HG03571 (cell line): ENCODE results near the gene NAA40.

Experiments
- ATAC-seq: cut with Tn5 transposase; IDR thresholded peaks from one replicate; pipeline ENCODE4 v1.9.1; 2021; ENCODE audit not compliant: unreplicated experiment

The NAA40 gene

DNA sequence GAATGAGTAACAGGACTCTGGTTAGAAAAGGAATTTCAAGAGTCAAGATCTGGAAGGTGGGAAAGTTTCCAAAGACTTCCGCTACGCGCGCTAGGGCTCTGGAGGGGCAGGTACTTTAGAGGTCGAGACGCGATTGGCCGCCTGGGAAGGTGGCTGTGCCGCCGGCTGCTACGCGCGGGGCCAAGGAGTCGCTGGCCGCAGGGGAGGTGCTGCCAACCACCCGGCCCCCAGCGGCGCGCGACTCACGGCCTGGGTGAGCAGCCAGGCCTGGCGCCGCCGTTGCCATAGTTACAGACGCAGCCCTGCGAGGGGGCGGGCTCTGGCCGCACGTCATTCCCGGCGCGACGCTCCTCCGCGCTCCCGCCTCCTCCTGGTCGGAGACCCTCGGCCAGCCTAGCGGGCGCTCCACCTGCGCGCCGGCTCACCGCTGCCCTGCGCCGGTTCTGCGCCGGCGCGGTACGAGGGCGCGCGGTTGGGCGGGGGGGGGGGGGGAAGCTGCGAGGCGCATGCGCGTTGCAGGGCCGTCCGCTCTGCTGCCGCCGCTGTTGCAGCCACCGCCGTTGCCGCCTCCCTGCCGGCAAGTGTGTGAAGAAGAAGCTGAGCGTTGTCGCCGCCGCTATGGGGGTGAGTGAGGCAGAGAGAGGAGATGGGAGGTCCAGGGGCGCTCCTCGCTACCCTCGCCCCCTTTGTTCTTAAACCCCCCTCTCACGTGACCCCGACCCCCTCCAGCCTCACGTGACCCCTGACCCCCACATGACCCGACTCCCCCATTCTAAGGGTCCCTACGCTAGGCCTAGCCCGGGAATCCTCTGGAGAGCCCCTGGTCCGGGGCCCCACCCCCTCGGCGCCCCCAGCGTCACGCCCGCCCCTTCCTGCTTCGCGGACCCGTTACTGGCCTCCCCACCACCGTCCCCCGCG lies at the start of gene NAA40:
Gene NAA40, plus strand, starts transcription at position 524 of the 918 bp plus-strand sequence. Its CDS starts 95 bp downstream, at position 619.
- ATAC-seq: peak; percentile 82

DNA sequence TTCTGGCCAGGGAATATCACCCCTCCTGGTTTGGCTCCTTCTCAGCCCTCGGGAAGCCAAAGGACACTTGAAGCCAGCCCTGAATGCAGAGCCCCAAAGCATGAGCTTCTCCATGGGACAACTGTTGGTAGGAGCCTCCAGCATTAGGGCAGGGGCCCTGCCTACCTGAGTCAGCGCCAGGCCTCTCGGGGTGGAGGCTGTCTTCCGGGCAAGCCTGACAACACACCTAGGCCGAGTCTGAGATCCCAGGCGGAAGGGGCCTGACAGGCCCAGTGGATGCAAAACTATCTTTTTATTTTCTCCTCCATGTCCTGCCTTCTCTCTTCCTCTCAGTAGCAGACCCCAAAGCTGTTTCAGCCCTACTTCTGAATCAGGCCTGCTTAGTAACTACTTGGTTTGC lies 49.5 kb upstream of the NAA40 start:
- ATAC-seq: no peak

DNA sequence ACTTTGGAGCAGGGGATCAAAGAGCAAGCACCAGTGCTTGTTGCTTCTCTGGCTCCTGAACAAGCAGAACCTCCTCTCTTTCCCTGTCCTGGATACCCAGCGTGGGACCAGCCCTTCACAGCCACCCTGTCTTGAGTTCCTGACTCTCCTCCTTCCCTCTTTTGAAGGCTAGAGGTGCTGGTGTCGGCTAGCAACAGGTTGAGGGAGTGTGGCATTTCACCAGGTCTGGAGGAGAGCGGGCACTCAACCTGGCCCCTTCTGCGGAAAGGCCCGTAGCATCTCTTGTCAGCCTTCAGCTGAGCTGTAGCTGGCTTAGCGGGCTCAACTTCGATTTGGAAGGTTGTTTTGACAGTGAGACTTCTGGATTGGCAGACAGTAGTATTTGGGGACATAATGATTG lies 48.4 kb upstream of the NAA40 start:
- no peak for ATAC-seq

DNA sequence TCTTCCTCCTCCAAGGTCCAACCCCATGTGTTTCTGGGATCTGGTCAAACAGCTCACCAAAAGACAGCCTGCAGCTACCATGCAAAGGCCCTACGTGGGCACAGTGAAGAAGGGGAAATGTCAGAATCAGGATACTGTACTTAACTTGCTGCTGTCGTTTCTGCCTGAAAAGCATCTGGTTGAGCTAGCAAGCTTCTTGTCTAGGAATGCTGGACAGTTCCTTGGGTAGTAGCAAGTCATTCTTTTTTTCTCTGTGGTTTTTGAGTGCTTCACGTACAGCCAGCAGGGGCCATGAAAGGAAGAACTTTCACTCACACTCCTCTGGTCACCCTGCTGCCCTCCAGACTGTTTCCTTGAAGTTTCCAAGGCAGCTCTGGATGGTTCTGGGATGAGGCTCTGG lies 46.6 kb upstream of the NAA40 start:
- no peak for ATAC-seq

DNA sequence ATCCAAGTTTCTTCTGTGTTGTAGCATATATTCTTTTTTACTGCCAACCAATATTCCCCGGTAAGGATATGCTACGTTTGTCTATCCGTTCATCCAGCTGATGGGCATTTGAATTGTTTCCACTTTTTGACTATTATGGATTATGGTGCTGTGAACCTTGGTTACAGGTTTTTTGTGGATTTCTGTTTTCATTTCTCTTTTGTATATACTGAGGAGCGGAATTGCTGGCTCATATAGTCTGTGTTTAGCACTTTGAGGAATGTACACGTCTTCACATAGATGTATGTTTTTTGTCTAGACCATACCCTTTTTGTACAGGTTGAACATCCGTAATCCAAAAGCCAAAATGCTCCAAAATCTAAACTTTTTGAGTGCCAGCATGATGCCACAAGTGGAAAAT lies 45.4 kb upstream of the NAA40 start:
- no peak for ATAC-seq

DNA sequence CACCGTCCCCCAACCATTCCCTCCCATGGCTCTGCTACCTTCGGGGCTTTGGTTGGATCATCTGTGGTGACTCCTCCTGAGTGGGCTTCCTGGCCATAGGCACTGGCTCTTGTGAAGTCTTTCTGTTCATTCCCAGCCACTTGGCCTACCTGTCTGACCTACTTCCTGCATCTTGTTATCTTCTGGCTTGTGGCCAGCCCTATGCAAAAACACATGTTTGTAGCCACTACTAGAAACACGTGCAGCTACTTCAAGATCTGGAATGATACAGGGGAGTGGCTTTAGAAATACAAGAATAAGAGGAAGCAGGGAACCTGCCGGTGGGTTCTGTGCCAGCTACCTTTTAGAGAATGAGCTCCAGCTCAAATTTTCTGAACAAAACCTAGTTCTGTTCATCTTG lies 42.7 kb upstream of the NAA40 start:
- ATAC-seq: no peak

DNA sequence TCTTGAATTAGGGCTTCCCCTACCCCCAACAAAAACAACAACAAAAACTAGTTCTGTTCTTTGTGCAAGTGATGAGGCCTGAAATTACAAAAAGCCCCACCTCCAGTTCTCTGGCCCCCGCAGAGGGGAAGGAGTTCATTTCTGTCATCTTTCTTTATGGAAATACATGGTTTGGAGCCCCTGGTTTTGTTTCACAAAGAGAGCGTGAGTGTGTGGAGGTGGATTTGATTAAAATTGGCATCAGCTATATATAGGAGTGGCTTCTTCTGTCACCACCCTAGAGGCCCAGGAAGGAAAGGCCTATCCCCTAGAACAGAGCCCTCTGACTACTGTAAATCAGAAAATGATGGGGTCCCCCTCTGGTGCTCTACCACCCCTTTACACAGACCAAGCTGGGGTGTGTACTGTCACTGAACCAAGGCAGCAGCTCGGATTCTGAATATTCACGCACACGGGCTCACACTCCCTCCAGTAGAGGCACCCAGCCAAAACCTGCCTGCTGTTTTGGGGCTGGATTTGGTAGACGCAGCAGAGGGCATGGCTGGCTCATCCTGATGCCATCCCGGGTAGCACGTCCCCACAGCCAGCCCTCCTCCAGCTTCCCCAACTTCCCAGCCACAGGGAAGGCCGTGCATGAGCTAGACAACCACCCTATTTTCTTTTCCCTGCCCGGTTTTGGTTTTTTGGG lies 41.2 kb upstream of the NAA40 start:
- ATAC-seq: no peak

DNA sequence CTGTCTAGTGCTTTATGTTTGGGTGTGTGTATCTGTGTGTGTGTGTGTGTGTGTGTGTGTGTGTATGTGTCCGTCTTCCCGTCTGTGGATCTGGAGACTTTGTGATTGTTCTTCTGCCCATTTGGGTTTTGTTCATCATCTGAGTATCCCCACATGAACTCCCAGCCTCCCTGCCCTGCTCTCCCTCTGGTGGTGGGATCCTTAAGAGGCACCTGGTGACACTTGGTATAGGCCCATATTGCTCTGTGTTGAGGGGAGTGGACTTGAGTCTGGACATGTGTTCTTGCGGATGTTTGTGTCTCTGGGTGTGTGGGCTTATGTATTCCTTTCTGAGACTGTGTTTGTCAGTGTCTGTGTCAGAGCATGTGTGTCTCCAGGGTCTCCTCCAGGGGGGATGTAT lies 37.1 kb upstream of the NAA40 start:
- ATAC-seq: no peak

DNA sequence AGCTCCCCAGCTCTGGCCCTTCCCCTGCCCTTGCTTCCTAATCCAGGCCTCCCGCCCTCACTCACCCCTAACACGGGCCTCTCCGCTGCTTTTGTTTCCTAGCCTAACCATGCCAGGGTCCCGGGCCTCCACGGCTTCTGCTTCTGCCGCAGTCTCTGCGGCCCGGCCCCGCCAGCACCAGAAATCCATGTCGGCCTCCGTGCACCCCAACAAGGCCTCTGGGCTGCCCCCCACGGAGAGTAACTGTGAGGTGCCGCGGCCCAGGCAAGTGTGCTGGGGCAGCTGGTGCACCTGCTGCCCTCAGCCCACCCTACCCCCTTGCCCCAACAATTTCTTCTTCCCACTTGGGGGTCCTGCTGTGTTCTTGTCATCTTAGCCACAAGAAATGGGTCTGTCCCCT lies 34.9 kb upstream of the NAA40 start:
- no peak for ATAC-seq

DNA sequence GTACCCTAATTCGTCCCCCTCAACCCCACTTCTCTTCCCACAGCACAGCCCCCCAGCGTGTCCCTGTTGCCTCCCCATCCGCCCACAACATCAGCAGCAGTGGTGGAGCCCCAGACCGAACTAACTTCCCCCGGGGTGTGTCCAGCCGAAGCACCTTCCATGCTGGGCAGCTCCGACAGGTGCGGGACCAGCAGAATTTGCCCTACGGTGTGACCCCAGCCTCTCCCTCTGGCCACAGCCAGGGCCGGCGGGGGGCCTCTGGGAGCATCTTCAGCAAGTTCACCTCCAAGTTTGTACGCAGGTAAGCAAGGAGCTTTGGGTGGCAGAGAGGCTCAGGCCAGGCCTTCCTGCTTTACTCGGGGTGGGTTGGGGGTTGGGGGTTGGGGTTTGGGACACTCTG lies 34.1 kb upstream of the NAA40 start:
- no peak for ATAC-seq

DNA sequence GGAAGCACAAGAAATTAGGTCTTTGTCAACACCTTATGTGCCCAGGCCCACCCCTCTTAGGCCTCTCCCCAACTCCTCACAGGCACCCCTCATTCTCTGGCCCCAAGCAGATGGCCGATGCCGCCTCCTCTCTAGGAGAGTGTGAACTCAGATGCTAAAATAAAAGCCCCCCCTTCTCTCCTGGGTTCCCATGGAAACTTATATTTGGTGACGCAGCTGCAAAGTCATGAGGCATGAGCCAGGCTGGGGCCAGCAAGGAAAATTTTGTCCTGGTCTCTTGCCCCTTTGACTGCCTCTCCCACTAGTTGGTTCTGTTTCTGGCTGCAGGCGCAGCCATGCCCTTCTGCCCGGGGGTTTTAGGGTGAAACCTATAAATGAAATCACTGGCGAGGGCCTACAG lies 33.6 kb upstream of the NAA40 start:
- no peak for ATAC-seq

DNA sequence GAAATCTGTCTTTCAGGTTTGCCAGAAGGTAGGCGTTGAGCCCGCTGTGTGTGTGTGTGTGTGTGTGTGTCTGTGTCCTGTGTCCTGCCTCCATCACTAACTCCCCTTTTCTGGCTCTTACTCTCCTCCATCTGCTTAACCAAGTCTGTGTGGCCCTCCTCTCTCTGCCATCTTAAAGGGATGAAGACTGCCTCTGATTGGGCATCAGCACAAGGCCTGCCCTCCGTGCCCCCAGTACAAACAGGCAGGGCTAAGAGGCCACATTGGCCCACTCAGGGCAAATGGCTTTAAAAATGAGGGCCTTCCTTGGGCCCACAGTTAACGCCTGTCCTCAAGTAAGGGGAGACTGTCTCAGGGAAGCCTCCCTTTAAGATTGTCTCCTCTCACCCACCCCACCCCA lies 32.7 kb upstream of the NAA40 start:
- no peak for ATAC-seq

DNA sequence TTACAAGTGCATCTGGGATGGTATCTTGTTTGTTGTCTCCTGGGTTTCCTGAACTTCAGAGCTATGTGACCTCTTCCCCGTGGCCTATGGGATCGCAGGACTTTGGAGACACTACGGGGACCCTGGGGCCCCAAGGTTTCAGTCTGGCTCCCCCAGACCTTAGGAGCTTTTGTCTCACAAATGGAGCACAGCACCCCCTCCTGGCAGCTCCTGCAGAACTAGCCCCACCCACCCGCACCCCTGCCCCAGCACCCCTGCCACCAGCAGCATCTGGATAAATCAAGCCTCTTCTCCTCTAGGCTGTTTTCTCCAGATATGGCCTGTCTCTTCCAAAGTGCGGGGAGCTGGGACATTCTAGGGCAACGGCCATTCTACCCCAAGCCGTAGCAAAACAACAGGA lies 32.2 kb upstream of the NAA40 start:
- no peak for ATAC-seq

DNA sequence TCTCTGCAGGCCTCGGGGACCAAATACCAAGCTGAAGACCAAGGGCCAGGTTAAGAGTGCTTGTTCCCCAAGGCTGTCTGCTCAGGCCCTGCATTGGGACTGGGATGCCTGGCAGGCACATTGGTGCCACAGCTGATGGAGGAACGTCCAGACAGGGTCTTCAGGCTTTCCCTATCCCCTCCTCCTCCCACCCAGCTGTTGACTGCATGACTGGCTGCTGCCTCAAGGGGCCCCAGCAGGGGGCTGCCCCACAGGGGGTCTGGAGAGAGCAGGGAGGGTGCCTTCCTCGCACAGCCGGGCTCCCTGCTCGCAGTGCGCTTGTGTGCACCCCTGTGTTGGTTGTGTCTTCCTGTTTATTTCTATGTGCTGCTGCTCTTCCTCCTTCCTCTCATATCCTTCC lies 31.7 kb upstream of the NAA40 start:
- no peak for ATAC-seq

DNA sequence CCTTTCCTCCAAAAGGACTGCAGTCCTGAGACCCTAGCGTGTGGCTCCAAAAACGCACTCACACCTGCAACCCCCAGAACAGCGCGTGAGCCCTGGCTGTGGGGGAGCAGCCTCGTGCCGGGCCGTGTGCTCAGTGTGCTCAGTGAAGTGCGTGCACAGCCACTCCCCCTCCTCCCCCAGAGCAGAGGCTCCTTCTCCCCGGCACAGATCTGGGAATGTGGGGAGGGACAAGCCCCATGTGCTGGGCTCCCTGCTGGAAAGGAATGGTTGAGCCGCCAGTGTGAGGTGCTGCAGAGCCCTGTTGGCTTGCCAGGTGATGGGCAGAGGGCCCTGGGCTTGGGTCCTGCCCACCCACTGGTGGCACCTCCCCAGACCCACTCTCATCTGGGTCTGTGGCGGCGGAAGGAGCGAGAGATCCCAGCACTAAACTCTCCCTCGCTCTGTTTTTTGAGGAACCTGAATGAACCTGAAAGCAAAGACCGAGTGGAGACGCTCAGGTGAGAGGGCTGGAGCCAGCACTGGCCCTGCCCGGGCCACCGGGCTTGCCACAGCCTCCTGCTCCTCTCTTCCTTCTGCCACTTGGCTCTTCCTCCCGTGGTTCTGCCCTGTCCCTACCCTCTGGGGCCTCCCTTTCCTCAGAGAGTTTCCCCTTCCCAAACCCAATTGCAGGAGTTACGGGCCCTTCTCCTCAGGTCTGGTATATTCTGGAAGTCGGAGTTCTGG lies 30.8 kb upstream of the NAA40 start:
- no peak for ATAC-seq

DNA sequence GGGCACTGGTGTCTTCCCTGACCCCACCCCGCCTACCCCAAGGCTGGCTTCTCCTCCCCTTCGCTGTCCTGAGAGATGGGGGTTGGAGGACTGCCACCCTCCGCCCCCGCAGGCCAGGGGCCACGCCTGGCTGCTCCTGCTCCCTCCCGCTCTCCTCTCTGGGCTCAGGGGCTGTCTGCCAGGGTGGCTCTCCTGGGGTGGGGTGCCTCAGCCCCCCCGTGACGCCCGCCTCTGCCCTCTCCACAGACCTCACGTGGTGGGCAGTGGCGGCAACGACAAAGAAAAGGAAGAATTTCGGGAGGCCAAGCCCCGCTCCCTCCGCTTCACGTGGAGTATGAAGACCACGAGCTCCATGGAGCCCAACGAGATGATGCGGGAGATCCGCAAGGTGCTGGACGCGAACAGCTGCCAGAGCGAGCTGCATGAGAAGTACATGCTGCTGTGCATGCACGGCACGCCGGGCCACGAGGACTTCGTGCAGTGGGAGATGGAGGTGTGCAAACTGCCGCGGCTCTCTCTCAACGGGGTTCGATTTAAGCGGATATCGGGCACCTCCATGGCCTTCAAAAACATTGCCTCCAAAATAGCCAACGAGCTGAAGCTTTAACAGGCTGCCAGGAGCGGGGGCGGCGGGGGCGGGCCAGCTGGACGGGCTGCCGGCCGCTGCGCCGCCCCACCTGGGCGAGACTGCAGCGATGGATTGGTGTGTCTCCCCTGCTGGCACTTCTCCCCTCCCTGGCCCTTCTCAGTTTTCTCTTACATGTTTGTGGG lies 30.0 kb upstream of the NAA40 start:
- ATAC-seq: no peak

DNA sequence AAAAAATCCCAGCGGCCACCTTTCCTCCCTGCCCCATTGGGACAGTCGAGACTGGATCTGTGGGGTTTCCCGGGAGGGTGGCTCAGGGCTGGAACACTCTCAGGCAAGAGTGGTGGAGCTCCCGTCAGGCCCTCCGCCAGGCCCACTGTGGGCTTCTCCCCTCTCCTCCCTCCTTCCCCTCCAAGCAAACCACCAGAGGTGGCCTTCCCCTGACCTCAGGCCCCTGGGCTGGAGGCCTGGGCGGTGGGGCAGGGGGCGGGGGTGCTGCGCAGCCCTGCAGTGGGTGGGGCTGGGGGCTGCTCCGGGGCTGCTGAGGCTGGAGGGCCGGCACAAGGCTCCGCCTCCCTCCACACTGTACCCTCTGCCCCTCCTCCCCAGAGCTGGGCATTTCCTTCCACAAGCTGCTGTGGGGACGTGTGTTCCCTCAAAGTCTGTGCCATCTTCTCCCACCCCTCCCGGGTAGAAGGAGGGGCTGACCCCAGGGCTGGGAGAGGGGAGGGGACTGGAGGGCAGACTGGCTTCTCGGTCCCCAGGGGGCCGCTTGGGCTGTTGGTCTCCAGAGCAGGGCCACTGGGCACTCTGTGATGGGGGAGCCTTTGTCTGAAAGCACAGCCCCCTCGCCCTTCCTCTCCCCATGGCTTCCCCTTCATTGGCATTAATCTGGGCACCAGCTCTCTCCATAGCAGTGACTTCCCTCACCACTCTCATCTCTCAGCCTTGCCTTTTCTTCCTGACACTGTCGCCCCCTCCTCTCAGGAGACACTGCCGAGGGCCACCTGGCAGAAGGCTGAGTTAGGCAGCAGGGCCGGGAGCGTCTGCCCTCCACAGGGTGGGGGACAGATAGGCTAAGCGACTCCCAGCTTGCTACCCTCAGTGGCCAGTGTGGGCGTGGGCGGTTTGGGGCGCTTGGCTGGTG lies 29.0 kb upstream of the NAA40 start:
- no peak for ATAC-seq

DNA sequence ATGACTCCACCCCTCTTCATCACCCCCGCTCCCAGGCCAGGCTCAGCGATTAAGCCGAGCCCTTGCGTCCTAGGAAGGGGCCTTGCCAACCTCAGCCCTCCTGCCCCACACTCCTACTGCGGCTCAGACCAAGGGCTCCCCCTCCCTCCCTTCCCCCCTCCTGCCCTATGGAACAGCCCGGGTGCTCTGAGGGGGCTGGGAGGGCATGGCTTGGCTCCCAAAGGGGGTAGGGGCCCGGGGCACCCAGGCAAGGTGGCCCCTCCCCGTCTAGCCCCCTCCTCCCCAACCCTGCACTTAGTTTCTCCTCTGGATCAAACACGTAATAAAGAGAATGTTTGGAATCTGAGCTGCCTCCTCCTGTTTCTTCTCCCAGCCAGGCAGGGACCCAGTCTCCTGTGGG lies 28.1 kb upstream of the NAA40 start:
- no peak for ATAC-seq

DNA sequence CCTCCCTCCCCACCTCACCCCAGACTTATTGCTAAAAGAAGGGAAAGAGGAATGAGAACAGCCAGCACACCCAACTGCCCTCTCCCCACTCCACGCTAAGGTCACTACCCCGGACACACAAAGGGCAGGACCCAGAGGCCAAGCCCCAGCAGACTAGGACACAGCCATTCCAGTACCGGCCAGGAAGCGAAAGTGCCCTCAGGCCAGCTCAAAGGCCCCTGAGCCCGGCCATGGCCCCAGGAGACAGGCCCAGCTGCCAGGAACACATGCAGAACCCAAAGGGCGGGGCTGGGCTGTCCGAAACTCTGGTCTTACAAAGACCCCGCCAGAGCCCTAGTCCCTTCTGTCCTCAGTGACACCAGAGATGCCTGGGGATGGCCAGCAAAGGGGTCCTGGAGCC lies 27.4 kb upstream of the NAA40 start:
- no peak for ATAC-seq

DNA sequence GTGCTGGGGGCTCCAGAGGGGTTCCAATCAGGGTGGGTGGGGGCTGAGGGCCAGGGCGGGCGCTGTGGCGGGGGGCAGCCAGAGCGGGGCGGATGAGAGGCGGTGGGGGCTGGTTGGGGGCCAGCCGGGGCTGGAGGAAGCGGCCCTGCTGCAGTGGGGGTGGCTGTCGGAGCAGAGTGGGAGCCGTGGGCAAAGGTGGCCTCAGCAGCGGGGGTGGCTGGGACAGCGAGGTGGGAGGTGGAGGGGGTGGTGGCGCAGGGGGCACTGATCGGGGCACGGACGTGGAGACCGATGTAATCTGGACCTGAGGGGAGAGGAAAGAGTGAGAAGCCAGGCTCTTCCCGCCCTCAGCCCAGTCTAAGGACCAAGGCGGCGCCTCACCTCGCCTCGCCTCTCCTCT lies 26.9 kb upstream of the NAA40 start:
- ATAC-seq: no peak
